ENCODE measurements around the gene GPD1L. TPM values are rescaled to one million over a fixed set of nuclear protein-coding genes. Genes with fewer than 3 reads are reported as not detected.

GPD1L gene
- polyA plus RNA-seq, 1 donor (not counting 4 experiments of a cell fraction or from before 2014, with no cell fraction given): 4.5 TPM

GRCh38 chr3:32093204-32093603 lies 13.2 kb upstream of the GPD1L start:
- no peaks in the 10 kb centered on the region for H3K36me3 ChIP-seq (ENCODE audit: control insufficient read depth in 2 of 2, extremely low read depth in 1 of 2, insufficient read depth in 2 of 2, low read length in 2 of 2)
- FAIRE-seq: no peak
- no peaks in the 10 kb centered on the region for H3K4me1 ChIP-seq (ENCODE audit: control insufficient read depth, extremely low read depth, insufficient read depth, low read length)
- H3K27me3 ChIP-seq (ENCODE audit: control insufficient read depth, extremely low read depth, insufficient read depth, low read length): no peaks in the 10 kb centered on the region
- H3K9me3 ChIP-seq (ENCODE audit: control insufficient read depth, low read depth, low read length): no peaks in the 10 kb centered on the region
- H2AFZ ChIP-seq (ENCODE audit: control insufficient read depth, low read length): no peak overlapping the region
- no peaks in the 10 kb centered on the region for H3K79me2 ChIP-seq (ENCODE audit: control insufficient read depth, insufficient read depth, low read length)
- no peak overlapping the region for H3K4me3 ChIP-seq (ENCODE audit: control insufficient read depth in 2 of 3, extremely low read depth in 1 of 3, insufficient read depth in 2 of 3, low read depth in 1 of 3, low read length in 3 of 3)
- dilution Hi-C loops (cut with MboI; ENCODE audit: extremely low pct_ligation_motif_present, low sequenced_read_pairs): no loop called here
- no peaks in the 10 kb centered on the region for H4K20me1 ChIP-seq (ENCODE audit: control insufficient read depth, extremely low read depth, insufficient read depth, low read length)
- no peak overlapping the region for H3K4me2 ChIP-seq (ENCODE audit: control insufficient read depth, extremely low read depth, insufficient read depth, low read depth, low read length)
- TF ChIP-seq, protein P1, sequence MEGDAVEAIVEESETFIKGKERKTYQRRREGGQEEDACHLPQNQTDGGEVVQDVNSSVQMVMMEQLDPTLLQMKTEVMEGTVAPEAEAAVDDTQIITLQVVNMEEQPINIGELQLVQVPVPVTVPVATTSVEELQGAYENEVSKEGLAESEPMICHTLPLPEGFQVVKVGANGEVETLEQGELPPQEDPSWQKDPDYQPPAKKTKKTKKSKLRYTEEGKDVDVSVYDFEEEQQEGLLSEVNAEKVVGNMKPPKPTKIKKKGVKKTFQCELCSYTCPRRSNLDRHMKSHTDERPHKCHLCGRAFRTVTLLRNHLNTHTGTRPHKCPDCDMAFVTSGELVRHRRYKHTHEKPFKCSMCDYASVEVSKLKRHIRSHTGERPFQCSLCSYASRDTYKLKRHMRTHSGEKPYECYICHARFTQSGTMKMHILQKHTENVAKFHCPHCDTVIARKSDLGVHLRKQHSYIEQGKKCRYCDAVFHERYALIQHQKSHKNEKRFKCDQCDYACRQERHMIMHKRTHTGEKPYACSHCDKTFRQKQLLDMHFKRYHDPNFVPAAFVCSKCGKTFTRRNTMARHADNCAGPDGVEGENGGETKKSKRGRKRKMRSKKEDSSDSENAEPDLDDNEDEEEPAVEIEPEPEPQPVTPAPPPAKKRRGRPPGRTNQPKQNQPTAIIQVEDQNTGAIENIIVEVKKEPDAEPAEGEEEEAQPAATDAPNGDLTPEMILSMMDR (optimal IDR thresholded peaks at IDR 0.05 in 1 of 3, IDR thresholded peaks at IDR 0.05 in 1 of 3, conservative IDR thresholded peaks at IDR 0.05 in 1 of 3; ENCODE audit: extremely low read depth in 1 of 3, insufficient read depth in 2 of 3, low read length in 3 of 3): no peak
- no peak for TF ChIP-seq EZH2 (IDR thresholded peaks at IDR 0.05; ENCODE audit: low read length)
- no peaks in the 10 kb centered on the region for H3K9me1 ChIP-seq (ENCODE audit: control insufficient read depth, extremely low read depth, insufficient read depth, low read length)
- no peak for DNase-seq (ENCODE audit: low read depth, low spot score)
- no peak overlapping the region for H3K9ac ChIP-seq (ENCODE audit: control insufficient read depth, extremely low read depth, insufficient read depth, low read length)
- H3K27ac ChIP-seq (ENCODE audit: control insufficient read depth, insufficient read depth, low read length): no peak overlapping the region

DNA sequence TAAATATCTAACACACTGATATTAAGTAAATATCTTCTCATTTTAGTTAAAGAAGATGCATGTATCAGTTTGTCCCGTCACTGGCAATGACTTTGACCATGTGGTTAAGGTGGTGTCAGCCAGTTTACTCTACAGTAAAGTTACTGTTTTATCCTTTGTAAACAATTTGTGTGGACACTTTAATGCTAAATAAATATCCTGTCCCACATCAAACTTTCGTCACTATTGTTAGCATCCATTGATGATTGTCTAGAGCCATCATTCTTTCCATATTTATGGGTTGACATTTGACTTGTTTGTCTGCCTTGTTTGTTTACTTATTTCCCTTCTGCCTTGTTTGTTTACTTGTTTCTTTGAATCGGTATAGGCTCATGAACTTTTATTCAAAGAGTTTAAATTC lies 11.0 kb upstream of the GPD1L start:
- no peak overlapping the region for H2AFZ ChIP-seq (ENCODE audit: control insufficient read depth, low read length)
- DNase-seq (ENCODE audit: low read depth, low spot score) (no peak), FAIRE-seq (no peak)
- H3K9ac ChIP-seq (ENCODE audit: control insufficient read depth, extremely low read depth, insufficient read depth, low read length): no peak overlapping the region
- no peaks in the 10 kb centered on the region for H3K9me1 ChIP-seq (ENCODE audit: control insufficient read depth, extremely low read depth, insufficient read depth, low read length)
- H3K4me3 ChIP-seq (ENCODE audit: control insufficient read depth in 2 of 3, extremely low read depth in 1 of 3, insufficient read depth in 2 of 3, low read depth in 1 of 3, low read length in 3 of 3): no peak overlapping the region
- no peak overlapping the region for H3K27ac ChIP-seq (ENCODE audit: control insufficient read depth, insufficient read depth, low read length)
- H3K27me3 ChIP-seq (ENCODE audit: control insufficient read depth, extremely low read depth, insufficient read depth, low read length): no peaks in the 10 kb centered on the region
- H3K36me3 ChIP-seq (ENCODE audit: control insufficient read depth in 2 of 2, extremely low read depth in 1 of 2, insufficient read depth in 2 of 2, low read length in 2 of 2): no peaks in the 10 kb centered on the region
- no peaks in the 10 kb centered on the region for H3K9me3 ChIP-seq (ENCODE audit: control insufficient read depth, low read depth, low read length)
- no peaks in the 10 kb centered on the region for H3K4me1 ChIP-seq (ENCODE audit: control insufficient read depth, extremely low read depth, insufficient read depth, low read length)
- H3K4me2 ChIP-seq (ENCODE audit: control insufficient read depth, extremely low read depth, insufficient read depth, low read depth, low read length): no peak overlapping the region
- H4K20me1 ChIP-seq (ENCODE audit: control insufficient read depth, extremely low read depth, insufficient read depth, low read length): no peaks in the 10 kb centered on the region
- no peaks in the 10 kb centered on the region for H3K79me2 ChIP-seq (ENCODE audit: control insufficient read depth, insufficient read depth, low read length)
- no peak for TF ChIP-seq EZH2 (IDR thresholded peaks at IDR 0.05; ENCODE audit: low read length)
- TF ChIP-seq, protein P1 (optimal IDR thresholded peaks at IDR 0.05 in 1 of 3, IDR thresholded peaks at IDR 0.05 in 1 of 3, conservative IDR thresholded peaks at IDR 0.05 in 1 of 3; ENCODE audit: extremely low read depth in 1 of 3, insufficient read depth in 2 of 3, low read length in 3 of 3): no peak
- dilution Hi-C loops (cut with MboI; ENCODE audit: extremely low pct_ligation_motif_present, low sequenced_read_pairs): no loop called here

All from keratinocyte (primary cell).